A673 (cell line): ENCODE measurements around the gene ANO3. TPM values are rescaled to one million over a fixed set of nuclear protein-coding genes. Genes with fewer than 3 reads are reported as not detected.

ENCODE experiments used
- BruUV-seq: library from RNA; stranded (reverse); fragments of 400-500 nt; replicated peaks from 2 replicates; lab custom pipeline; 2021; lab: Mats Ljungman, UMichigan
- CTCF ChIA-PET: fragments of 300-600 bp; sonication (Branson Sonifier 250); formaldehyde crosslinking; loops from one replicate; lab custom pipeline; 2022; ENCODE audit warnings: antibody characterized with exemption; lab: Charles Lee
- POLR2A ChIA-PET: fragments of 300-600 bp; sonication (Branson Sonifier 250); formaldehyde crosslinking; loops from one replicate; lab custom pipeline; 2022; ENCODE audit warnings: antibody characterized with exemption; ENCODE audit not compliant: low non-redundant PET; lab: Charles Lee
- DNase-seq: peaks from one replicate; pipeline ENCODE4 v3.0.0-alpha.2; 2015; ENCODE audit warnings: low spot score
- H3K27ac ChIP-seq: fragments of 200-600 bp; sonication (generic); 2 replicates; pipeline ENCODE4 v1.5.1; 2016; ENCODE audit warnings: mixed run types, low read depth, mild to moderate bottlenecking, mixed read lengths, antibody characterized with exemption, low read length; ENCODE audit not compliant: poor library complexity, severe bottlenecking
- H3K27me3 ChIP-seq: fragments of 200-600 bp; sonication (generic); replicated peaks from 2 replicates; pipeline ENCODE4 v1.6.1; 2017; ENCODE audit warnings: mixed run types, low read depth, mild to moderate bottlenecking, mixed read lengths, antibody characterized with exemption, low read length; ENCODE audit not compliant: insufficient read depth, poor library complexity
- H3K36me3 ChIP-seq: fragments of 200-600 bp; sonication (generic); 2 replicates; pipeline ENCODE4 v1.6.1; 2016; ENCODE audit warnings: mixed run types, mild to moderate bottlenecking, mixed read lengths, antibody characterized with exemption, low read length; ENCODE audit not compliant: insufficient read depth, poor library complexity, severe bottlenecking
- H3K4me1 ChIP-seq: fragments of 200-600 bp; sonication (generic); 2 replicates; pipeline ENCODE4 v1.6.1; 2017; ENCODE audit warnings: mixed run types, mild to moderate bottlenecking, mixed read lengths, antibody characterized with exemption, low read length; ENCODE audit not compliant: insufficient read depth, poor library complexity, severe bottlenecking
- H3K4me3 ChIP-seq: fragments of 200-600 bp; sonication (generic); 2 replicates; pipeline ENCODE4 v1.5.1; 2016; ENCODE audit warnings: low read depth, mixed run types, mild to moderate bottlenecking, mixed read lengths, low read length; ENCODE audit not compliant: poor library complexity, severe bottlenecking
- H3K9me3 ChIP-seq: fragments of 200-600 bp; sonication (generic); 2 replicates; pipeline ENCODE4 v1.6.1; 2016; ENCODE audit warnings: mixed run types, low read depth, mild to moderate bottlenecking, mixed read lengths, antibody characterized with exemption, low read length; ENCODE audit not compliant: poor library complexity, severe bottlenecking
- CTCF ChIP-seq: fragments of 300-800, 200-600 bp; sonication (generic); conservative IDR thresholded peaks from 2 replicates; pipeline ENCODE4 v1.5.1; 2017; ENCODE audit warnings: low read depth, mild to moderate bottlenecking, antibody characterized with exemption, low read length, moderate library complexity, mixed read lengths
- EZH2 ChIP-seq: fragments of 200-600 bp; sonication (generic); IDR thresholded peaks from 2 replicates; pipeline ENCODE4 v1.6.1; 2017; ENCODE audit warnings: borderline replicate concordance, low read depth, mild to moderate bottlenecking, mixed read lengths, antibody characterized with exemption, low read length; ENCODE audit not compliant: poor library complexity, severe bottlenecking
- intact Hi-C: fragments of 100-400 bp; cut with micrococcal nuclease; formaldehyde crosslinking; loops from one replicate; pipeline ENCODE4 v1.10.0; 2022; ENCODE audit not compliant: unreplicated experiment
- total RNA-seq: library from RNA; stranded (reverse); gene quantifications from 2 replicates; pipeline ENCODE4 v1.2.3, GENCODE V29; 2021

Gene ANO3
- total RNA-seq, 1 experiment from 2014 or later, result not detected

GRCh38 chr11:26655287-26655686, 323.4 kb downstream of the ANO3 start:
- Histone ChIP-seq H3K27ac (no peak overlapping the region), H3K4me1 (no peaks in the 10 kb centered on the region), H3K4me3 (no peak overlapping the region), H3K27me3 (peaks cover 98% of the 10 kb centered on the region), H3K9me3 (no peaks in the 10 kb centered on the region), H3K36me3 (no peaks in the 10 kb centered on the region)
- BruUV-seq, result no TSS peak
- no peak for DNase-seq
- TF ChIP-seq EZH2, result peak; percentile 33
- no peak for TF ChIP-seq CTCF
- ChIA-PET POLR2A (interaction anchor here (0.5 kb wide), 1 partner anchor 817 kb away, joined by 4 read pairs; the partner anchor contains the start of gene LGR4), CTCF (no interaction called here)
- intact Hi-C loops, result loop anchor here (10.0 kb wide), 1 partner anchor 830 kb away; no protein-coding TSS in a partner anchor

GRCh38 chr11:26662916-26663315, 331.0 kb downstream of the ANO3 start:
- Histone ChIP-seq H3K36me3 (no peaks in the 10 kb centered on the region), H3K9me3 (no peaks in the 10 kb centered on the region), H3K4me3 (no peak overlapping the region), H3K4me1 (no peaks in the 10 kb centered on the region), H3K27me3 (peaks cover 97% of the 10 kb centered on the region), H3K27ac (no peak overlapping the region)
- no TSS peak for BruUV-seq
- intact Hi-C loops, result no loop called here
- DNase-seq, result no peak
- CTCF ChIA-PET, result no interaction called here
- no peak for TF ChIP-seq EZH2
- no peak for TF ChIP-seq CTCF
- POLR2A ChIA-PET, result no interaction called here

GRCh38 chr11:26665036-26665435, 333.1 kb downstream of the ANO3 start:
- no peaks in the 10 kb centered on the region for H3K36me3 ChIP-seq
- no TSS peak for BruUV-seq

More at GRCh38 chr11:26665036-26665435, 333.1 kb downstream of the ANO3 start:
- H3K9me3 ChIP-seq, result no peaks in the 10 kb centered on the region
- no peak overlapping the region for H3K4me3 ChIP-seq
- CTCF ChIA-PET, result no interaction called here
- intact Hi-C loops, result no loop called here
- DNase-seq, result no peak
- TF ChIP-seq EZH2 (no peak), CTCF (no peak)
- H3K27ac ChIP-seq, result no peak overlapping the region
- no peaks in the 10 kb centered on the region for H3K4me1 ChIP-seq
- POLR2A ChIA-PET, result no interaction called here
- peaks cover 98% of the 10 kb centered on the region for H3K27me3 ChIP-seq
